Measurements from ENCODE around the gene B4GALT6. TPM values are rescaled to one million over a fixed set of nuclear protein-coding genes. Genes with fewer than 3 reads are reported as not detected.

The B4GALT6 gene
- total RNA-seq, 1 donor from 2014 or later = 31.6 TPM

DNA sequence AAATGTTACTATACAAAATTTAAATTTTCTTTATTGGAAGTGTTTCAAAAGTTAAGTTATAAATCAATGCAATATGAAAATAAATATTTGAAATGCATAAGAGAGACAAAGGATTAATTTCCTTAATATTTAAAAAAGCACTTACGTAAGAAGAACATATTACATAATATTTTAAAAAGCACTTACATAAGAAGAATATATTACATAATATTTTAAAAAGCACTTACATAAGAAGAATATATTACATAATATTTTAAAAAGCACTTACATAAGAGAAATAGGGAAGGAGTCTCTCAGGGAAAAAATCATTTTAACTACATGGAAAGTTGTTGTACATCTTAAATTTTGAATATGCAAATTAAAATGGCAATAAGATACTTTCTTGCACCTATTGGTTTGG is 17.4 kb upstream of the B4GALT6 start:
- no peak overlapping the region for H3K4me3 Mint-ChIP-seq (ENCODE audit: unreplicated experiment)
- no peak for DNase-seq (ENCODE audit: low spot score)
- H3K9me3 Mint-ChIP-seq (ENCODE audit: unreplicated experiment) = no peaks in the 10 kb centered on the region
- H3K27ac Mint-ChIP-seq (ENCODE audit: unreplicated experiment) = no peak overlapping the region
- H3K27me3 Mint-ChIP-seq (ENCODE audit: unreplicated experiment) = no peaks in the 10 kb centered on the region
- TF ChIP-seq, protein P1, sequence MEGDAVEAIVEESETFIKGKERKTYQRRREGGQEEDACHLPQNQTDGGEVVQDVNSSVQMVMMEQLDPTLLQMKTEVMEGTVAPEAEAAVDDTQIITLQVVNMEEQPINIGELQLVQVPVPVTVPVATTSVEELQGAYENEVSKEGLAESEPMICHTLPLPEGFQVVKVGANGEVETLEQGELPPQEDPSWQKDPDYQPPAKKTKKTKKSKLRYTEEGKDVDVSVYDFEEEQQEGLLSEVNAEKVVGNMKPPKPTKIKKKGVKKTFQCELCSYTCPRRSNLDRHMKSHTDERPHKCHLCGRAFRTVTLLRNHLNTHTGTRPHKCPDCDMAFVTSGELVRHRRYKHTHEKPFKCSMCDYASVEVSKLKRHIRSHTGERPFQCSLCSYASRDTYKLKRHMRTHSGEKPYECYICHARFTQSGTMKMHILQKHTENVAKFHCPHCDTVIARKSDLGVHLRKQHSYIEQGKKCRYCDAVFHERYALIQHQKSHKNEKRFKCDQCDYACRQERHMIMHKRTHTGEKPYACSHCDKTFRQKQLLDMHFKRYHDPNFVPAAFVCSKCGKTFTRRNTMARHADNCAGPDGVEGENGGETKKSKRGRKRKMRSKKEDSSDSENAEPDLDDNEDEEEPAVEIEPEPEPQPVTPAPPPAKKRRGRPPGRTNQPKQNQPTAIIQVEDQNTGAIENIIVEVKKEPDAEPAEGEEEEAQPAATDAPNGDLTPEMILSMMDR (IDR thresholded peaks at IDR 0.05; ENCODE audit: unreplicated experiment) = no peak
- H3K36me3 Mint-ChIP-seq (ENCODE audit: low read depth, unreplicated experiment) = no peaks in the 10 kb centered on the region
- H3K4me1 Mint-ChIP-seq (ENCODE audit: unreplicated experiment) = peaks cover 5% of the 10 kb centered on the region

DNA sequence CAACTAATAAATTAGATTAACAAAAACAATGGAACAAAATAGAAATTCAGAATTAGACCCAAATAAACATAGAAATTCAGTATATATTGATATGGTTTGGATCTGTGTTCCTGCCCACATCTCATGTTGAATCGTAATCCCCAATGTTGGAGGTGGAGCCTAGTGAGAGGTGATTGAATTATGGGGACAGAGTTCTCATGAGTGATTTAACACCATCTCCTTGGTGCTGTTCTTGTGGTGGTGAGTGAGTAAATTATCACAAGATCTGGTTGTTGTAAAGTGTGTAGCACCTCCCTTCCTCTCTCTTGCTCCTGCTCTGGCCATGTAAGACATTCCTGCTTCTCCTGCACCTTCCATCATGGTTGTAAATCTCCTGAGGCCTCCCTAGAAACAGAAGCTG is 16.6 kb upstream of the B4GALT6 start:
- H3K4me1 Mint-ChIP-seq (ENCODE audit: unreplicated experiment) = peaks cover 5% of the 10 kb centered on the region
- no peaks in the 10 kb centered on the region for H3K9me3 Mint-ChIP-seq (ENCODE audit: unreplicated experiment)
- no peak overlapping the region for H3K4me3 Mint-ChIP-seq (ENCODE audit: unreplicated experiment)
- H3K27me3 Mint-ChIP-seq (ENCODE audit: unreplicated experiment) = no peaks in the 10 kb centered on the region
- no peak for DNase-seq (ENCODE audit: low spot score)
- no peaks in the 10 kb centered on the region for H3K36me3 Mint-ChIP-seq (ENCODE audit: low read depth, unreplicated experiment)
- no peak overlapping the region for H3K27ac Mint-ChIP-seq (ENCODE audit: unreplicated experiment)
- TF ChIP-seq, protein P1 (IDR thresholded peaks at IDR 0.05; ENCODE audit: unreplicated experiment) = no peak

DNA sequence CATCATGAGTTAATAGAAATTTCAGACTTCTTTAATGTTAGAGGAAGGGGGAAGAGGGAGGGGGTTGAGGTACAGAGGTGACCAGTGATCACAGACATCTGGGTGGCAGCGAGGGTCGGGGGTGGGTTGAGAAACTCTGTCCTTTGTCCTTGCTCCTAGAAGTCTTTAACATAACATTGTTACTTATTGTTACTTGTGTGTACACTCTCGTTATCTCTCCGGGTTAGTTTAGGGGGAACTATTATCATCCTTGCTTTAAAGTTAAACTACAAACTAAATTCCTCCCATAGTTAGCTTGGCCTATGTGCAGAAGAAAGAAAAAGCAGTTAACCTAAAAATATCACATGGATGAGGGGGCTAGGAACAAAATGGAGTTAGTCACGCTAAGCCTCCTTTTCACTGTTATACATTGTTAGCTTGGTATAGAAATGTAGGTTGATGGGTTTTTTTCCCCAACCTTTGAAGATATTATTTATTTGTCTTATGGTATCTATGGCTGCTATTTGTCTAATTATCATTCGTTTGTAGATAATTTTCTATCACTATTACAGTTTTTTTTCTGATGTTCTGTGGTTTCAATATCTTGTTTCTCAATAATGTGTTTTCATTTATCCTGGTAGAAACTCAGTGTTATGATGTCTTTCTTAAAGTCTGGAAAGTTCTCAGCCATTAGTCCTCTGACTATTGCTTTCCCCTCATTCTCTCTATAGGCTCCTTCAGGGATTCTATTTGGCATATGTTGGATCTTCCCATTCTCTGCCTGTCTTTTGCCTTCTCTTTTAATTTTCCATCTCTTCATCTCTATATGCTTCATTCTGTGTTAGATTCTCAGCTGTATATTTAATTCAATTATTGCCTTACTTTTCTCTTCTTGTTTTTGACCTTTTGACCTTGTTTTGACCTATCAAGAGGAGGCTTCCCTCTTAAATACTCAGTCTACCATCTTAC is 13.2 kb upstream of the B4GALT6 start:
- TF ChIP-seq, protein P1 (IDR thresholded peaks at IDR 0.05; ENCODE audit: unreplicated experiment) = no peak
- H3K27ac Mint-ChIP-seq (ENCODE audit: unreplicated experiment) = no peak overlapping the region
- no peak overlapping the region for H3K4me3 Mint-ChIP-seq (ENCODE audit: unreplicated experiment)
- peaks cover 8% of the 10 kb centered on the region for H3K4me1 Mint-ChIP-seq (ENCODE audit: unreplicated experiment)
- DNase-seq (ENCODE audit: low spot score) = no peak
- H3K9me3 Mint-ChIP-seq (ENCODE audit: unreplicated experiment) = no peaks in the 10 kb centered on the region
- H3K27me3 Mint-ChIP-seq (ENCODE audit: unreplicated experiment) = no peaks in the 10 kb centered on the region
- H3K36me3 Mint-ChIP-seq (ENCODE audit: low read depth, unreplicated experiment) = no peaks in the 10 kb centered on the region

DNA sequence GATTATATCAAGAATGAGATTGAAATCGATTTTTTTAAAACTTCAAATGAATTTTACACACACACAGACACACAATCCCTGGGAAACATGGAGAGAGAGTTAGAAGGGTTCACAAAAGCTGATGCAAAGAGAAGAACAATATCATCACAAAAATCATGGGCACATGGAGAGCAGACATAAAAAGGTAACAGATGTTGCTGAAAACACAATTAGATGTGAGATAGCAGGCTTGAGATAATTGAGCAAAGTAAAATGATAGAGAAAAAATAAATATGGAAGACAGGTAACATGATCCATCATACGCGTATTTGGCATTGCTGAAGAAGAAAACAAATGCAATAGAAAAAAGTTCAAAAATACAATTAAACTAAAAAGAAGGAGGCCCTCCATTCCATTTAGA is 11.6 kb upstream of the B4GALT6 start:
- H3K4me1 Mint-ChIP-seq (ENCODE audit: unreplicated experiment) = peaks cover 6% of the 10 kb centered on the region
- H3K4me3 Mint-ChIP-seq (ENCODE audit: unreplicated experiment) = no peak overlapping the region
- DNase-seq (ENCODE audit: low spot score) = no peak
- H3K27ac Mint-ChIP-seq (ENCODE audit: unreplicated experiment) = no peak overlapping the region
- H3K36me3 Mint-ChIP-seq (ENCODE audit: low read depth, unreplicated experiment) = no peaks in the 10 kb centered on the region
- H3K9me3 Mint-ChIP-seq (ENCODE audit: unreplicated experiment) = no peaks in the 10 kb centered on the region
- TF ChIP-seq, protein P1 (IDR thresholded peaks at IDR 0.05; ENCODE audit: unreplicated experiment) = no peak
- H3K27me3 Mint-ChIP-seq (ENCODE audit: unreplicated experiment) = no peaks in the 10 kb centered on the region

DNA sequence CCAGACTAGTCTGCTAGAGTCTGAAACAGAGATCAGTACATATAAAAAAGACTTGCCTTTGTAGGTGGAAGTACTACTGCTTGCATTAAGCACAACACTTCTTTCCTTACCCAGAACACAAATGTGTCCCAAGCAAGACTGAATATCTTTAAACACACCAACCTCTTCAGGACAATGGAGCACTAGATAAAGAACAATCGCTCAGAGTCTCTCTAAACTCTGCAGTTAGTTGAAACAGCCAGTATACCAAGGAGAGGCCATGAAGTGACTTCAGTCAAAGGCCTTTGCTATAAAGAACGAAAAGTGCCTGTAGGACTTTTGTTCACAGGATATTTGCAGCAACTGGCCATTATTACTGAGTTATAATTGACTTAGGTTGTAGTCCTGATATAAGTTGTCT is 9.9 kb upstream of the B4GALT6 start:
- H3K4me1 Mint-ChIP-seq (ENCODE audit: unreplicated experiment) = peaks cover 4% of the 10 kb centered on the region
- H3K27ac Mint-ChIP-seq (ENCODE audit: unreplicated experiment) = no peak overlapping the region
- no peaks in the 10 kb centered on the region for H3K27me3 Mint-ChIP-seq (ENCODE audit: unreplicated experiment)
- TF ChIP-seq, protein P1 (IDR thresholded peaks at IDR 0.05; ENCODE audit: unreplicated experiment) = no peak
- H3K4me3 Mint-ChIP-seq (ENCODE audit: unreplicated experiment) = no peak overlapping the region
- DNase-seq (ENCODE audit: low spot score) = no peak
- H3K36me3 Mint-ChIP-seq (ENCODE audit: low read depth, unreplicated experiment) = no peaks in the 10 kb centered on the region
- no peaks in the 10 kb centered on the region for H3K9me3 Mint-ChIP-seq (ENCODE audit: unreplicated experiment)
